GM18909 (cell line): ENCODE data around the gene ZKSCAN5.
"Not testable (repeated sequence)": the region's sequence is repeated elsewhere in the genome, so short reads cannot be mapped to it uniquely, and the experiment has no call there.

Source experiments
- ATAC-seq: cut with Tn5 transposase; IDR thresholded peaks from one replicate; pipeline ENCODE4 v1.9.1; 2021; ENCODE audit warnings: mild to moderate bottlenecking; ENCODE audit not compliant: unreplicated experiment, poor library complexity

The ZKSCAN5 gene

DNA sequence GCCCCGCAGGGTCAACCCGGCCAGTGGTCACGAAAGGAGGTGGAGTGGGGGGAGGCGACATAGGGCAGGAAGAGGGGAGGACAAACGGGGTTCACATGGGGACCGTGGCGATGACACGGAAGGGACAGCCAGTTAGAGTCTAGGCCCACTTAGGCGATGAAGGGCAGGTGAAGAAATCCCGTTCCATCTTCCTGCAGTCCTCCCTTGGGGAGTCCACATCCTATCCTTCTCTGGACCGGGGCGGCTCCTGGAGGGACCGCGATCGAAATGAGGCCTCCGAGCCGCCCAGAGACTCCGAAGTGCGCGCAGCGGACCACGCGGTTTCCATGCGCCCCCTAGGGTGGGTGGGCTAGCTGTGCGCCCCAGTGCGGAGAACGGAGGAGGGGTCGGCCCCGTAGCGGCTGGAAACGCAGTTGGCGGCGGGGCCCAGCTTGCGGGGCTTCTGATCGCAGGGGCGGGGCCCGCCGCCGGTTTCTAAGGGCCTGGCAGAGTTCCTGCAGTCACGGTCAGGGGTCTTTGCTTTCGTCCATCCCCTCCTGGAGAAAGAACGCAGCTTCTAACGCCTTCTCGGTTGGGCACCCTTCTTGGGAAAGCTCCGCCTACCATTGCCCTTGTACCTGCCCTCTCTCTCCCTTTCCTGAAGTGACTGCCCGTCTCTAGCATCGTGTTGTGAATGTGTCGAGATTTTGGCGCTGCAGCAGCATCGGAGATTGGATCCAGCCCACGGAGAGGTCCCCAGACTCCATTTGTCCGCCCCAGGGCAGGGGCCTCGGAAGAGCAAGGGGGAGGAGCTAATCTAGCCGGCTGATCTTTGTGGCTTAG, 75.7 kb downstream of the ZKSCAN5 start:
- no peak for ATAC-seq

DNA sequence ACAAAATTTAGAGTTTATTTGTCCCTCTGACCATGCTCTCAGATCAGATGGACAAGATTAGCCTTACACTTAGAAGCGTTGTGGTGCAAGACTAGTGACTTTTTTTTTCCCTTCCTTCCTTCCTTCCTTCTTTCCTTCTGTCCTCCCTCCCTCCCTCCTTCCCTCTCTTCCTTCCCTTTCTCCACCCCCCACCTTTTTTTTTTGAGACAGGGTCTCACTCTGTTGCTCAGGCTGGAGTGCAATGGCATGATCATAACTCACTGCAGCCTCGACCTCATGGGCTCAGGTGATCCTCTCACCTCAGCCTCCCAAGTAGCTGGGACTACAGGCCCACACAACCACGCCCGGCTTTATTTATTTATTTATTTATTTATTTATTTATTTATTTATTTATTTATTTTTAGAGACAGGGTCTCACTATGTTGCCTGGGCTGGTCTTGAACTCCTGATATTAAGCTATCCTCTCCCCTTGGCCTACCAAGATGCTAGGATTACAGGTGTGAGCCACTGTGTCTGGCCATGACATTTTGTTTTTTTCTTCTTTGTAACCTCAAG, 76.4 kb downstream of the ZKSCAN5 start:
- ATAC-seq: not testable (repeated sequence)
